Motor neuron (in vitro differentiated cells): ENCODE measurements around the gene RND3. TPM values are rescaled to one million over a fixed set of nuclear protein-coding genes. Genes with fewer than 3 reads are reported as not detected.

Source experiments
- ATAC-seq, 8 experiments: fragments of 200-7000 bp; cut with Tn5 transposase; replicated peaks in 6 of 8; 2 replicates each; pipeline ENCODE4 v1.8.0; 2021; ENCODE audit warnings: mild to moderate bottlenecking in 8 of 8, moderate library complexity in 8 of 8
- H3K27ac ChIP-seq, 2 donors: fragments of 250-450 bp; sonication (Bioruptor Pico); 2 replicates each; pipeline ENCODE4 v1.9.0; 2021; ENCODE audit warnings: antibody characterized with exemption in 2 of 2, mild to moderate bottlenecking in 2 of 2, moderate library complexity in 1 of 2
- H3K4me1 ChIP-seq, 2 donors: fragments of 250-450 bp; sonication (Bioruptor Pico); replicated peaks in 1 of 2; 2 replicates each; pipeline ENCODE4 v1.6.1; 2021; ENCODE audit warnings: antibody characterized with exemption in 2 of 2, mild to moderate bottlenecking in 2 of 2, moderate library complexity in 1 of 2
- H3K4me3 ChIP-seq, 5 donors: fragments of 250-450 bp; sonication (Bioruptor Pico); 2 replicates each; pipeline ENCODE4 v1.9.0; 2021; ENCODE audit warnings: antibody characterized with exemption in 5 of 5, mild to moderate bottlenecking in 5 of 5, moderate library complexity in 4 of 5
- WGBS, 10 experiments: fragments of 450-650 bp; shearing (Covaris generic); methylation state at CpG; one replicate each; pipeline ENCODE4 v1.0.0; 2022; 5-methylcytosine and 5-hydroxymethylcytosine counted together
- in situ Hi-C, 9 experiments: fragments of 400-800 bp; cut with MboI; loops; one replicate each; pipeline ENCODE4 v1.15.0; 2021; ENCODE audit warnings: low sequenced_read_pairs in 9 of 9, low pct_unique_long_range_greater_than_20kb in 2 of 9; ENCODE audit not compliant: unreplicated experiment in 9 of 9
- total RNA-seq, 8 experiments: library from RNA; unstranded; fragments of 300-600 nt; gene quantifications; 2 replicates each; pipeline versions ENCODE4 v1.2.3 to v1.2.4, GENCODE V29; 2022

Gene RND3
- total RNA-seq, 8 experiments from 2014 or later = 119 to 208 (median 165) TPM

- peak in 3 of 8 experiments; percentile 0 to 46 (median 13) for ATAC-seq
- no peak overlapping the region for H3K27ac ChIP-seq
- peaks cover 48 to 87% of the 10 kb centered on the region in 2 donors for H3K4me1 ChIP-seq
- 0 to 83% (median 75%) methylated on average over 1 to 3 of the region's 3 CpGs; no CpG with 5 or more reads in 3 of the 10 experiments for WGBS, 10 experiments
- H3K4me3 ChIP-seq = no peak overlapping the region
- in situ Hi-C loops = loop anchor here (25.0 kb wide), 7 partner anchors 133 to 892 kb away; partner anchors contain the start of gene MMADHC (in 2 of the 9)
These were observed 8.2 kb downstream of the RND3 start for GRCh38 chr2:150479075-150479915.

- in situ Hi-C loops = loop anchor here (25.0 kb wide), 7 partner anchors 134 to 891 kb away; partner anchors contain the start of gene MMADHC (in 2 of the 9)
- ATAC-seq = peak in 3 of 8 experiments; percentile 10 to 52 (median 14)
- Histone ChIP-seq H3K4me1 (peaks cover 46 to 92% of the 10 kb centered on the region in 2 donors), H3K4me3 (no peak overlapping the region), H3K27ac (no peak overlapping the region)
- 0 to 80% (median 55%) methylated on average over 2 to 6 of the region's 6 CpGs for WGBS, 10 experiments
These were observed 9.1 kb downstream of the RND3 start for GRCh38 chr2:150478200-150478974.

DNA sequence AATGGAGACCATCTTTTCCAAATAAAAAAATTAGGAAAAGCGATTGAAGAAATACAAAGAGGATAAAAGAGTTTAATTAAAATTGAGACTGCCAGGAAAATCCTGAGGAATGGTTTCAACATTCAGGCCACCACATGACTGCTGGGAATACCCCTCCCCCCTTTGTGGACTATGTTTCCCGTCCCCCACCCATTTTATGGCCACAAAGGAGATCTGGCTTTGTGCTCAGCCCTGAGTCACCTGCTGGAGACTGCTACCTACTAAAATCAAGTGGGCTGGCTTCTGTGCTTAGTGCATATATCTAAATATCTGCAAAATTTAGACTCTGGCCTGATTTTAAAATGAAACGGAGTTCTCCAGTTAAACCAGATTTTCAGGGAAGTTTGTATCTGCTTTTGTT lies 10.1 kb downstream of the RND3 start:
- in situ Hi-C loops = loop anchor here (25.0 kb wide), 7 partner anchors 135 to 890 kb away; partner anchors contain the start of gene MMADHC (in 2 of the 9)
- Histone ChIP-seq H3K4me3 (no peak overlapping the region), H3K27ac (no peak overlapping the region), H3K4me1 (peaks cover 42 to 87% of the 10 kb centered on the region in 2 donors)
- peak in 5 of 8 experiments; percentile 0 to 63 (median 46) for ATAC-seq
- 8 to 100% (median 77%) methylated on average over 1 to 2 of the region's 3 CpGs; no CpG with 5 or more reads in 2 of the 10 experiments for WGBS, 10 experiments

GRCh38 chr2:150476809-150477302 lies 10.6 kb downstream of the RND3 start:
- WGBS, 10 experiments = 4 to 100% (median 83%) methylated on average over 1 to 7 of the region's 7 CpGs
- in situ Hi-C loops = loop anchor here (25.0 kb wide), 7 partner anchors 135 to 890 kb away; partner anchors contain the start of gene MMADHC (in 2 of the 9)
- Histone ChIP-seq H3K4me1 (peaks cover 42 to 82% of the 10 kb centered on the region in 2 donors), H3K4me3 (no peak overlapping the region), H3K27ac (no peak overlapping the region)
- peak in 3 of 8 experiments; percentile 16 to 34 (median 33) for ATAC-seq

- Histone ChIP-seq H3K27ac (no peak overlapping the region), H3K4me1 (peaks cover 39 to 77% of the 10 kb centered on the region in 2 donors), H3K4me3 (no peak overlapping the region)
- in situ Hi-C loops = loop anchor here (25.0 kb wide), 7 partner anchors 136 to 889 kb away; partner anchors contain the start of gene MMADHC (in 2 of the 9)
- 0 to 100% (median 75%) methylated on average over 1 to 4 of the region's 4 CpGs; no CpG with 5 or more reads in 1 of the 10 experiments for WGBS, 10 experiments
- ATAC-seq = peak in 3 of 8 experiments; percentile 32 to 81 (median 44)
These were observed 11.2 kb downstream of the RND3 start for GRCh38 chr2:150476286-150476685.

DNA sequence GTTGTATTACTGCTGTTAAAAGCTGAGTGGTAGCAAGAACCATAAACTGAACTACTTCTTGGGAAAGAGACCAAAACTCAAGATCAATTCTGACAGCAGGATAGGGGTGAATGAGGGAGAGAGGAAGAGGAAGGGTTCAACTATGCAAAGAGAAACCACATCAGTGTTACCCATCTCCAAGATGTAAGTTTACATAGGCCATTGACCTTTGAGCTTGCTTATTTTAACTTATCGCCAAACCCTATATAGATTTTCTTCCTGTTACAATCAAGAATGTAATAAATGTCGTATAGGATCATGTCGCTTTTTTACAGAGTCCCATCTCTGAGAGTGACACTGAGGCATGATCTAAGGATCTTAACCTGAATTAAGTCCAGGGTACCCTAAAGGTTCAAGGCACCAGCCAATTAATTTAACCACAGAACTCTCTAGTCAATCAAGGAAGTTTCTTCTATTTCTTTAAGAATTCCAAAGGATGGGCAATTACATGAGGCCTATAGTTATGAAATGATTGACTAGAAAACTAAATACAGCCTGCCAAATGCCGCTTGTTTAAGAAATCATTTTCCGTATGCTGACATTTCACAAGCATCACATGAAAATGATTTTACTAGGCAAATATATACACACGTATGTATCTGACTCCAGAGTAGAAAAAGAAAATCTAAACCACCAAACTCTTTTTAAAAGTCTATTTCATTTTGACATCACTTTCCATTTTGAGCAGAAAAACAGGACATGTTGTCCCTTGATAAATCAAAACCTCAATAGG lies 11.8 kb downstream of the RND3 start:
- Histone ChIP-seq H3K4me1 (peaks cover 34 to 71% of the 10 kb centered on the region in 2 donors), H3K4me3 (no peak overlapping the region), H3K27ac (no peak overlapping the region)
- WGBS, 10 experiments = 66 to 100% (median 93%) methylated on average over 2 to 6 of the region's 6 CpGs; no CpG with 5 or more reads in 1 of the 10 experiments
- in situ Hi-C loops = loop anchor here (25.0 kb wide), 7 partner anchors 137 to 888 kb away; partner anchors contain the start of gene MMADHC (in 2 of the 9)
- no peak for ATAC-seq

- peaks cover 29 to 59% of the 10 kb centered on the region in 2 donors for H3K4me1 ChIP-seq
- no peak overlapping the region for H3K27ac ChIP-seq
- in situ Hi-C loops = loop anchor here (25.0 kb wide), 8 partner anchors 138 to 887 kb away; partner anchors contain the start of gene MMADHC (in 2 of the 9)
- WGBS, 10 experiments = 37 to 100% (median 60%) methylated on average over 1 to 4 of the region's 4 CpGs; no CpG with 5 or more reads in 2 of the 10 experiments
- H3K4me3 ChIP-seq = no peak overlapping the region
- ATAC-seq = no peak
These were observed 13.0 kb downstream of the RND3 start for GRCh38 chr2:150474326-150475074.

- ATAC-seq = no peak
- in situ Hi-C loops = loop anchor here in 2 of 9 experiments (25.0 kb wide), 2 partner anchors 286 to 686 kb away; no protein-coding TSS in a partner anchor
- 60 to 100% (median 100%) methylated on average over 1 to 2 of the region's 3 CpGs; no CpG with 5 or more reads in 3 of the 10 experiments for WGBS, 10 experiments
- Histone ChIP-seq H3K4me3 (no peak overlapping the region), H3K27ac (no peak overlapping the region), H3K4me1 (peaks cover 23 to 52% of the 10 kb centered on the region in 2 donors)
These were observed 13.7 kb downstream of the RND3 start for GRCh38 chr2:150473767-150474166.

GRCh38 chr2:150472511-150472899 lies 15.0 kb downstream of the RND3 start:
- in situ Hi-C loops = loop anchor here in 2 of 9 experiments (25.0 kb wide), 2 partner anchors 285 to 685 kb away; no protein-coding TSS in a partner anchor
- H3K4me1 ChIP-seq = peaks cover 11 to 43% of the 10 kb centered on the region in 2 donors
- 0 to 100% (median 88%) methylated on average over 1 to 2 of the region's 2 CpGs; no CpG with 5 or more reads in 4 of the 10 experiments for WGBS, 10 experiments
- peak in 4 of 8 experiments; percentile 12 to 82 (median 53) for ATAC-seq
- no peak overlapping the region for H3K27ac ChIP-seq
- no peak overlapping the region for H3K4me3 ChIP-seq

- WGBS, 10 experiments = 40 to 100% (median 92%) methylated on average over 1 to 3 of the region's 3 CpGs; no CpG with 5 or more reads in 3 of the 10 experiments
- Histone ChIP-seq H3K27ac (no peak overlapping the region), H3K4me1 (peaks cover 10 to 37% of the 10 kb centered on the region in 2 donors), H3K4me3 (no peak overlapping the region)
- ATAC-seq = peak in 2 of 8 experiments; percentile 7 to 12
- in situ Hi-C loops = loop anchor here in 2 of 9 experiments (25.0 kb wide), 2 partner anchors 285 to 685 kb away; no protein-coding TSS in a partner anchor
These were observed 15.5 kb downstream of the RND3 start for GRCh38 chr2:150471813-150472510.
